ENCODE results near the gene ALG14. TPM values are rescaled to one million over a fixed set of nuclear protein-coding genes. Genes with fewer than 3 reads are reported as not detected.
A peak's percentile ranks its signal among the peaks of the same experiment; 100 is the strongest.

The ALG14 gene
- total RNA-seq, 4 donors from 2014 or later, result 1.5 to 4.6 (median 3.2) TPM

- TF ChIP-seq CTCF (IDR thresholded peaks at IDR 0.05) (no peak), POLR2A (IDR thresholded peaks at IDR 0.05) (peak in 1 of 2 donors; percentile 52)
- Histone ChIP-seq H3K27ac (peak within 1 kb of the TSS; percentile 62 to 69 (median 68)), H3K27me3 (no peaks in the 10 kb centered on the region), H3K4me3 (replicated peaks in 1 of 3) (peak within 1 kb of the TSS; percentile 31 to 85 (median 34)), H3K9me3 (no peaks in the 10 kb centered on the region), H3K4me1 (peaks cover 0 to 7% of the 10 kb centered on the region in 2 donors), H3K36me3 (no peaks in the 10 kb centered on the region)
- WGBS, 2 donors, result 1 to 17% methylated on average over 2 to 21 of the region's 108 CpGs
- intact Hi-C loops (cut with DNase I), result no loop called here
- DNase-seq, result peak; percentile 68
These were observed 44.7 kb upstream of the ALG14 start, which contains the start of gene TLCD4 for GRCh38 chr1:95117207-95118066. Gene TLCD4 (plus strand): TSS chr1:95117355. CDS start chr1:95143902, 26,547 bp downstream.

- peak; percentile 68 to 75 for DNase-seq
- 1 to 3% methylated on average over 15 to 16 of the region's 17 CpGs for WGBS, 2 donors
- Histone ChIP-seq H3K27ac (peak overlapping the region; percentile 62 to 69 (median 68)), H3K4me3 (replicated peaks in 1 of 3) (peak overlapping the region; percentile 31 to 85 (median 34)), H3K9me3 (no peaks in the 10 kb centered on the region), H3K4me1 (peaks cover 0 to 7% of the 10 kb centered on the region in 2 donors), H3K27me3 (no peaks in the 10 kb centered on the region), H3K36me3 (no peaks in the 10 kb centered on the region)
- TF ChIP-seq POLR2A (IDR thresholded peaks at IDR 0.05), result no peak
- TF ChIP-seq CTCF (IDR thresholded peaks at IDR 0.05), result peak; percentile 24 to 78 (median 73)
- intact Hi-C loops (cut with DNase I), result no loop called here
These were observed 43.9 kb upstream of the ALG14 start for GRCh38 chr1:95116580-95117206.

DNA sequence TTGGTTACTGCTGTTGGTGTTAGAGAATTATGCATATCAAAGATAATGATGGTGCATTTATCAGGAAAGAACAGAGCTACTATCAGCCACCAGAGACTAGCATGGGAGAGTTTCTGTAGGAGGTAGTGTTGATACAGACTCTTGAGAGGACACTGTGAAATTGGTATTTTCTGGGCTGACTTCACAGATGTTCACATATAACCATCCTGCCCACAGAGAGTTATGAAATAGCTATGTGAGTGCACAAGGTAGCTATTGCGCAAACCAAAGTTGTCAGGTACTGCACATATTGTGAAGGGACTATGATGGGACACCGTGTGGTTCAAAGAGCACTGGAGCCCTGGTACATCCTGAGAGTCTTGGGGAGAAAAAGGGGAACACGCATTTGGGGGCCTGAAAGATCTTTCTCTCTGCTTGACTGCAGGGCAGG lies 43.0 kb upstream of the ALG14 start:
- DNase-seq, result no peak
- Histone ChIP-seq H3K27me3 (no peaks in the 10 kb centered on the region), H3K9me3 (no peaks in the 10 kb centered on the region), H3K27ac (no peak overlapping the region), H3K4me3 (replicated peaks in 1 of 3) (no peak overlapping the region), H3K36me3 (no peaks in the 10 kb centered on the region), H3K4me1 (peaks cover 0 to 7% of the 10 kb centered on the region in 2 donors)
- intact Hi-C loops (cut with DNase I), result no loop called here
- 84 to 85% methylated on average over 3 of the region's 3 CpGs for WGBS, 2 donors
- no peak for TF ChIP-seq POLR2A (IDR thresholded peaks at IDR 0.05)
- no peak for TF ChIP-seq CTCF (IDR thresholded peaks at IDR 0.05)

DNA sequence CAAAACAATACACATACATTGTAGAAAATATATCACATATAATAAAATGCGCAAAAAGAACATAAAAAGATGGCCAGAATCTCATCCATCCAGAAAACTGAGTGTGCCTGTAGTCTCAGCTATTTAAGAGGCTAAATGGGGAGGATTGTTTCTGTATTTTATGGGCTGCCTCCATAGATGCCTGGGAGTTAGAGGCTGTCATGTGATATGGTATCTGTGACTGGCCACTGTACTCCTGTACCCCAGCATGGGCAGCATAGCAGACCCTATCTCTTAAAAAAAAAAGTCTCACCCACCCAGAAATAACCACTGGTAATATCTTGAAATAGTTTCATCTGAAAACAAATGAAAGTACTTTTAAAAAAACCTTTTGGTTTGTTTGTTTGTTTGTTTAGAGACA lies 40.9 kb upstream of the ALG14 start:
- intact Hi-C loops (cut with DNase I), result no loop called here
- Histone ChIP-seq H3K36me3 (no peaks in the 10 kb centered on the region), H3K27me3 (no peaks in the 10 kb centered on the region), H3K4me3 (replicated peaks in 1 of 3) (no peak overlapping the region), H3K9me3 (no peaks in the 10 kb centered on the region), H3K27ac (no peak overlapping the region), H3K4me1 (peaks cover 0 to under 1% of the 10 kb centered on the region in 2 donors)
- no peak for DNase-seq
- WGBS, 2 donors, result 97 to 98% methylated on average over 1 of the region's 1 CpG
- TF ChIP-seq POLR2A (IDR thresholded peaks at IDR 0.05), result no peak
- no peak for TF ChIP-seq CTCF (IDR thresholded peaks at IDR 0.05)

GRCh38 chr1:95111014-95111413 lies 38.3 kb upstream of the ALG14 start:
- Histone ChIP-seq H3K36me3 (no peaks in the 10 kb centered on the region), H3K4me1 (no peaks in the 10 kb centered on the region), H3K4me3 (replicated peaks in 1 of 3) (no peak overlapping the region), H3K27ac (no peak overlapping the region), H3K27me3 (no peaks in the 10 kb centered on the region), H3K9me3 (no peaks in the 10 kb centered on the region)
- TF ChIP-seq POLR2A (IDR thresholded peaks at IDR 0.05) (no peak), CTCF (IDR thresholded peaks at IDR 0.05) (no peak)
- no peak for DNase-seq
- intact Hi-C loops (cut with DNase I), result no loop called here
- 83 to 86% methylated on average over 1 of the region's 1 CpG for WGBS, 2 donors

All from thyroid gland (tissue), 4 donors.